ENCODE data around the gene ADGRL3. TPM values are rescaled to one million over a fixed set of nuclear protein-coding genes. Genes with fewer than 3 reads are reported as not detected.
"Not testable (repeated sequence)": the region's sequence is repeated elsewhere in the genome, so short reads cannot be mapped to it uniquely, and the experiment has no call there.

The ADGRL3 gene
- total RNA-seq, 1 donor from 2014 or later, result 34.5 TPM

DNA sequence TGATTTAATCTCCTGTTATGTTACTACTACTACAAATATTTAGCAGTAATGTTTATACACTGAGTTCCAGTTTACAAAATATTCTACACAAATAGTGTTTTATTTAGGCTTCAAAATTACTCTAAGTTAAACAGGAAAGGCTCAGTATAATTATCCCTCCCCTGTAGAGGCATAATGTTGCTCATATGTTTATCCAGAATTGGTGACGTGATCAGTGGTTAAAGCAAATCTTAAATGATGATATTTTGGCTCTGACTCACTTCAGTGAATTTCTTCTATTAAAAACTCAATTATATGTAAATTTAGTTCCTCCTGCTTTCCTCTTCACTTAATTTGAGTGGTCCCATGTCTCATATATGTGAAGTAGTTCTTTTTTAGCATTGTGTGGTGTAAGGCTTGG, 438.5 kb downstream of the ADGRL3 start:
- Mint-ChIP-seq H3K27ac (ENCODE audit: unreplicated experiment) (no peak overlapping the region), H3K4me3 (no peak overlapping the region), H3K36me3 (ENCODE audit: low read depth) (peaks cover 5% of the 10 kb centered on the region), H3K4me1 (peaks cover 19% of the 10 kb centered on the region), H3K9me3 (no peaks in the 10 kb centered on the region), H3K27me3 (ENCODE audit: low read depth) (no peaks in the 10 kb centered on the region)
- DNase-seq (ENCODE audit: low read depth, low spot score), result no peak
- TF ChIP-seq, protein P1, sequence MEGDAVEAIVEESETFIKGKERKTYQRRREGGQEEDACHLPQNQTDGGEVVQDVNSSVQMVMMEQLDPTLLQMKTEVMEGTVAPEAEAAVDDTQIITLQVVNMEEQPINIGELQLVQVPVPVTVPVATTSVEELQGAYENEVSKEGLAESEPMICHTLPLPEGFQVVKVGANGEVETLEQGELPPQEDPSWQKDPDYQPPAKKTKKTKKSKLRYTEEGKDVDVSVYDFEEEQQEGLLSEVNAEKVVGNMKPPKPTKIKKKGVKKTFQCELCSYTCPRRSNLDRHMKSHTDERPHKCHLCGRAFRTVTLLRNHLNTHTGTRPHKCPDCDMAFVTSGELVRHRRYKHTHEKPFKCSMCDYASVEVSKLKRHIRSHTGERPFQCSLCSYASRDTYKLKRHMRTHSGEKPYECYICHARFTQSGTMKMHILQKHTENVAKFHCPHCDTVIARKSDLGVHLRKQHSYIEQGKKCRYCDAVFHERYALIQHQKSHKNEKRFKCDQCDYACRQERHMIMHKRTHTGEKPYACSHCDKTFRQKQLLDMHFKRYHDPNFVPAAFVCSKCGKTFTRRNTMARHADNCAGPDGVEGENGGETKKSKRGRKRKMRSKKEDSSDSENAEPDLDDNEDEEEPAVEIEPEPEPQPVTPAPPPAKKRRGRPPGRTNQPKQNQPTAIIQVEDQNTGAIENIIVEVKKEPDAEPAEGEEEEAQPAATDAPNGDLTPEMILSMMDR (conservative IDR thresholded peaks at IDR 0.05), result no peak

DNA sequence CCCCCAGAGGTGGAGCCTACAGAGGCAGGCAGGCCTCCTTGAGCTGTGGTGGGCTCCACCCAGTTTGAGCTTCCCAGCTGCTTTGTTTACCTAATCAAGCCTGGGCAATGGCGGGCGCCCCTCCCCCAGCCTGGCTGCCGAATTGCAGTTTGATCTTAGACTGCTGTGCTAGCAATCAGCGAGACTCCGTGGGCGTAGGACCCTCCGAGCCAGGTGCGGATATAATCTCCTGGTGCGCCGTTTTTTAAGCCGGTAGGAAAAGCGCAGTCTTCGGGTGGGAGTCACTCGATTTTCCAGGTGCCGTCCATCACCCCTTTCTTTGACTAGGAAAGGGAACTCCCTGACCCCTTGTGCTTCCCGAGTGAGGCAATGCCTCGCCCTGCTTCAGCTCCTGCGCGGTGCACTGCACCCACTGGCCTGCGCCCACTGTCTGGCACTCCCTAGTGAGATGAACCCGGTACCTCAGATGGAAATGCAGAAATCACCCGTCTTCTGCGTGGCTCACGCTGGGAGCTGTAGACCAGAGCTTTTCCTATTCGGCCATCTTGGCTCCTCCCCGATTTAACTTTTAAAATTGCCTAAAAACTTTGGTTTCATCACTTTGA, 446.7 kb downstream of the ADGRL3 start:
- H3K9me3 Mint-ChIP-seq; H3K27me3 Mint-ChIP-seq (ENCODE audit: low read depth): not testable (repeated sequence)
- DNase-seq (ENCODE audit: low read depth, low spot score), result peak; percentile 5
- Mint-ChIP-seq H3K4me3 (peak overlapping the region; percentile 80), H3K4me1 (peaks cover 26% of the 10 kb centered on the region), H3K36me3 (ENCODE audit: low read depth) (peaks cover 13% of the 10 kb centered on the region), H3K27ac (ENCODE audit: unreplicated experiment) (peak overlapping the region; percentile 94)

DNA sequence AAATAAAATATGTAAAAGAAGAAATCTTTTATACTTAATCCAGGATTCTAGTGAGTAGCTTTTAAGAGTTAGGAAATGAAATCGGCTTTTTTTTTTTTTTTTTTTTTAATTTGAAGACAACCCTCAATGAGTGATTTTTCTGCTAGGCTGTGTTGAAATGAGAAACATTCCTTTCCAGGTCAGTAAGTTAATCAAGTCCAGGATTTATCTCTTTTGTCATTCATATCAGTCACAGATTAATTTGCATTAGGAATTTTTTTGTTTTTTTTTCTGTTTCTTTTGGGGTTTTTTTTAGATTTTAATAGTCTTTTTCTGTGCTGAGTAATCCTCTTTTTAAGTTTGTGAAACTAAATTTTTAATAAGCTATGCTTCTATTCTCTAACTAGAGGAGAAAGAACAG, 448.1 kb downstream of the ADGRL3 start:
- Mint-ChIP-seq H3K9me3 (peaks cover 4% of the 10 kb centered on the region), H3K36me3 (ENCODE audit: low read depth) (peaks cover 13% of the 10 kb centered on the region), H3K27ac (ENCODE audit: unreplicated experiment) (peak overlapping the region; percentile 27), H3K4me1 (peaks cover 34% of the 10 kb centered on the region), H3K27me3 (ENCODE audit: low read depth) (no peaks in the 10 kb centered on the region), H3K4me3 (peak overlapping the region; percentile 38)
- TF ChIP-seq, protein P1 (conservative IDR thresholded peaks at IDR 0.05), result no peak
- no peak for DNase-seq (ENCODE audit: low read depth, low spot score)

DNA sequence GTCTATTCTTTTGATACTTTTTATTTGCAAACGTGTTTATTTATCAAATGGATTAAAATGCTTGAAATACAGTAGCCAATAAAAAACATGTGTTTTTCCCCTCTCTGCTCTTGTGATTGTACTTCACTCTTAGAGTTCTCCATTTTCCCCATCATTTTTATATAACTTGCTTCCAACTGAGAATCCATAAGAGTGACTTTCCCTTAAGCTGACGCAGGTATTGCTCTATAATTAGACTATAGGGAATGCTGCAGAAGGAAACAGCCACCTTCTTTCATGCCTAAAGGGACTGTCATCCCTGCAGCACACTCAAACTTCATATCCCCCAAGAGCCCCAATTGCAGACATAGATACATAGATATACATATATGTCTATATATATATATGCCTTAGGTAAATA, 456.9 kb downstream of the ADGRL3 start:
- Mint-ChIP-seq H3K4me1 (peaks cover 43% of the 10 kb centered on the region), H3K36me3 (ENCODE audit: low read depth) (peaks cover 3% of the 10 kb centered on the region), H3K4me3 (no peak overlapping the region), H3K27me3 (ENCODE audit: low read depth) (no peaks in the 10 kb centered on the region), H3K9me3 (no peaks in the 10 kb centered on the region), H3K27ac (ENCODE audit: unreplicated experiment) (no peak overlapping the region)
- TF ChIP-seq, protein P1 (conservative IDR thresholded peaks at IDR 0.05), result no peak
- no peak for DNase-seq (ENCODE audit: low read depth, low spot score)

DNA sequence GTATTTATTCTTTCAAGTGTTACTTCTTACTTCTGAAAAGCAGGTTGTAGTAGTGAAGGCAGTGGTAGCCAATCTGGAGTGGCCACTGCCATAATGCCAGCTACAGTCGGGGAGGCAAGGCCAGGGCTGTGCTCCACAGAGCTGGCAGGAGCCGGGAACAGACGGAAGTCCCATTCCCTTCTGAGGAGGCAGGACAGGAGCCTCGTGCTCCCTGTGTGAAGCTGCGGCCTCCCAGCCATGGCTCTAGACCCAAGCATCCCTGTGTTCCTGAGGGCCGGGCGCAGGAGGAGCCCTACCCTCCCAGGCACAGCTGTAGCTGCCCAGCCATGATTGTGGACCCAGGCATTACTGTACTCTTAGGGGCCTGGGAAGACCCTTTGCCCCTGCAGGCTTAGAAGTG, 461.8 kb downstream of the ADGRL3 start:
- Mint-ChIP-seq H3K27me3 (ENCODE audit: low read depth) (no peaks in the 10 kb centered on the region), H3K27ac (ENCODE audit: unreplicated experiment) (no peak overlapping the region), H3K36me3 (ENCODE audit: low read depth) (peaks cover 5% of the 10 kb centered on the region), H3K4me3 (no peak overlapping the region), H3K9me3 (peaks cover 2% of the 10 kb centered on the region), H3K4me1 (peaks cover 28% of the 10 kb centered on the region)
- TF ChIP-seq, protein P1 (conservative IDR thresholded peaks at IDR 0.05), result no peak
- no peak for DNase-seq (ENCODE audit: low read depth, low spot score)

DNA sequence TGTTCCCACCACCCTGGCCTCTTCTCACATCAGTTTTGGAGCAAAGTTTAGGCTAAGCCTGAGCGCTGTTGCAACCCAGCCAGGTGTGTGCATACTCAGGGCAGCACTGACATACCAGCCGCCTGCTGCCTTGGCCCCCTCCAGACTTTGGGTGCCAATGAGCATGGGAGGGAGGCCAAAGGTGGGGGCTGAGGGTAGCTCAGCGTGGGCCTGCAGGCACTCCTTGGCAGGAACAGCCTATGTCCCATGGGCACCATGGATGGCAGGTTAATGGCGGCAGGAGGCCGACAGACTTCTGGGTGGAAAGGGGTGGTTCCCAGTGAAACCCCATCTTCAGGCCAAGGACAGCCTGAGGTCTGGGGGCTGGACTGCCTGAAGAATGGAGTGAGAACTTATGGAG, 462.2 kb downstream of the ADGRL3 start:
- no peak overlapping the region for H3K27ac Mint-ChIP-seq (ENCODE audit: unreplicated experiment)
- H3K9me3 Mint-ChIP-seq, result peaks cover 2% of the 10 kb centered on the region
- H3K27me3 Mint-ChIP-seq (ENCODE audit: low read depth), result no peaks in the 10 kb centered on the region
- H3K4me1 Mint-ChIP-seq, result peaks cover 26% of the 10 kb centered on the region
- DNase-seq (ENCODE audit: low read depth, low spot score), result no peak
- no peak overlapping the region for H3K4me3 Mint-ChIP-seq
- TF ChIP-seq, protein P1 (conservative IDR thresholded peaks at IDR 0.05), result no peak
- peaks cover 5% of the 10 kb centered on the region for H3K36me3 Mint-ChIP-seq (ENCODE audit: low read depth)
